ENCODE measurements around the gene TMEM156. TPM values are rescaled to one million over a fixed set of nuclear protein-coding genes. Genes with fewer than 3 reads are reported as not detected.

Gene TMEM156
- total RNA-seq, 1 donor from 2014 or later: not detected

DNA sequence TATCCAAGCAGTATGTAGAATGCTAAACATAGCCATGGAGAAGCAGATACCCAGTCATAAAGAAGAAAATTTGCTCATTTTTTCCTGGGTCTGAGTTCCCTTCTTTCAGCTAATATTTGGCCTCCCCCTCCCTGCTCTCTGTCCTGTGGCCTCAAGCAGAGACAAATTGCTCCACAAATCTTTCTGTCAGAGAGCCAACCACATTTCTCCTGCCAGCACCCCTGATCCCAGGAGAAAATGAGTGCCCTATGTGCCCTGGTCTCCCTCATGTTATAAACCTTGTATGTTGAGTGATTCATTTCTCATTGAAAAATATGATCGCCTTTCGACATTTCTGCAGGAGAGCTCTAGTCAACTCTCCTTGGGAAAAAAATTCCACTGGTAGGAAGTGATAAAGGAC is 82.0 kb downstream of the TMEM156 start:
- Mint-ChIP-seq H3K4me1 (ENCODE audit: low read depth, unreplicated experiment) (peaks cover 2% of the 10 kb centered on the region), H3K4me3 (ENCODE audit: unreplicated experiment) (no peak overlapping the region), H3K9me3 (ENCODE audit: unreplicated experiment) (no peaks in the 10 kb centered on the region), H3K27ac (ENCODE audit: unreplicated experiment) (no peak overlapping the region), H3K27me3 (ENCODE audit: unreplicated experiment) (no peaks in the 10 kb centered on the region), H3K36me3 (ENCODE audit: unreplicated experiment) (no peaks in the 10 kb centered on the region)
- TF ChIP-seq, protein P1, sequence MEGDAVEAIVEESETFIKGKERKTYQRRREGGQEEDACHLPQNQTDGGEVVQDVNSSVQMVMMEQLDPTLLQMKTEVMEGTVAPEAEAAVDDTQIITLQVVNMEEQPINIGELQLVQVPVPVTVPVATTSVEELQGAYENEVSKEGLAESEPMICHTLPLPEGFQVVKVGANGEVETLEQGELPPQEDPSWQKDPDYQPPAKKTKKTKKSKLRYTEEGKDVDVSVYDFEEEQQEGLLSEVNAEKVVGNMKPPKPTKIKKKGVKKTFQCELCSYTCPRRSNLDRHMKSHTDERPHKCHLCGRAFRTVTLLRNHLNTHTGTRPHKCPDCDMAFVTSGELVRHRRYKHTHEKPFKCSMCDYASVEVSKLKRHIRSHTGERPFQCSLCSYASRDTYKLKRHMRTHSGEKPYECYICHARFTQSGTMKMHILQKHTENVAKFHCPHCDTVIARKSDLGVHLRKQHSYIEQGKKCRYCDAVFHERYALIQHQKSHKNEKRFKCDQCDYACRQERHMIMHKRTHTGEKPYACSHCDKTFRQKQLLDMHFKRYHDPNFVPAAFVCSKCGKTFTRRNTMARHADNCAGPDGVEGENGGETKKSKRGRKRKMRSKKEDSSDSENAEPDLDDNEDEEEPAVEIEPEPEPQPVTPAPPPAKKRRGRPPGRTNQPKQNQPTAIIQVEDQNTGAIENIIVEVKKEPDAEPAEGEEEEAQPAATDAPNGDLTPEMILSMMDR (IDR thresholded peaks at IDR 0.05; ENCODE audit: partially characterized antibody, unreplicated experiment): no peak
- DNase-seq: no peak

DNA sequence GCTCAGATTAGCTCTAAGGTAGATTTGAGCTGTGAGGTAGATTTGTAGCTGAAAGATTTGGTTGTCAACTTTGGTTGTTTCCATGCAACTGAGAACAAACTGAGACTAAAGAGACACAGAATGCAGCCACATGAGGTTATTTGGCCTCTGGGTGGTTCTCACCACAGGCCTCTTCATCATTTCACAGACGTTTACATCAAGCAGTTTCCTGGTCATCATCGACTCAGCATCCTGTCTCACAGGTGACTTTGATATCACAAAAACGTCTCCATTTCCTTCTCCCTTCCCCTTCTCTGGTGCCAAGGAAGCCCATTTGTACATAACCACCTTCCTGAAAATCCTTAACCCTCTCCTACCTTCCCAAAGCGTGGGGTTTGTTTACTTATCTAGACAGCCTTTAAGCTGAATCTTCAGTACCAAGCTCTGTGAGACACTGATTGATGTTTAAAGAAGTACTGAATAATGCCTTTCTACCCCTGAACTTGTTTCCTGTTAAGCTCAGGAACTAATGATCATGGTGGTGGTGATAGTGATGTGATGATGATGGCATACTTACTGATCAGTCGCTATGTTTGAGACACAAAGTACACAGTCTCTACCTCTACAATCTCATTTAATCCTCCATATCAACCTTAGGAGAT is 82.7 kb downstream of the TMEM156 start:
- DNase-seq: no peak
- TF ChIP-seq, protein P1 (IDR thresholded peaks at IDR 0.05; ENCODE audit: partially characterized antibody, unreplicated experiment): no peak
- Mint-ChIP-seq H3K4me1 (ENCODE audit: low read depth, unreplicated experiment) (peaks cover 6% of the 10 kb centered on the region), H3K4me3 (ENCODE audit: unreplicated experiment) (no peak overlapping the region), H3K27me3 (ENCODE audit: unreplicated experiment) (no peaks in the 10 kb centered on the region), H3K27ac (ENCODE audit: unreplicated experiment) (no peak overlapping the region), H3K9me3 (ENCODE audit: unreplicated experiment) (no peaks in the 10 kb centered on the region), H3K36me3 (ENCODE audit: unreplicated experiment) (no peaks in the 10 kb centered on the region)

DNA sequence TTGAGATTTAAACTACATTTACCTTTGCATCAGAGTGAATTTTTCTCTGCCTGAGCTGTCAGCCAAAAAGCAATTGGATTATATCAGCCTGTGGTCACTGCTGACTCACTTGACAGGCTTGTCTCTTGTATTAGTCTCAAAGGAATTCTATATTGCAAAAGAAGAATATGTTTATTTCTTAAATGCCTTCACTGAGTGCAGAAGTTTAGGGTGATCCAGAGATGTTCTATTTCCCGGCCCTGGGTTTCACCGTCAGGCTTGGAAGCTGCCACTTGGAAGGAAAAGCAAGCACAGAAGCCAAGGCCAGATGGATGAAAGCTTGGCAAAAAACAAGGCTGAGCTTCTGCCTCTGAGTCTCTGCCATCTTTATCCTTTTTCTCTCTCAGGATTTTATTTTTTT is 83.7 kb downstream of the TMEM156 start:
- H3K4me1 Mint-ChIP-seq (ENCODE audit: low read depth, unreplicated experiment): peaks cover 11% of the 10 kb centered on the region
- TF ChIP-seq, protein P1 (IDR thresholded peaks at IDR 0.05; ENCODE audit: partially characterized antibody, unreplicated experiment): no peak
- no peak for DNase-seq
- no peaks in the 10 kb centered on the region for H3K36me3 Mint-ChIP-seq (ENCODE audit: unreplicated experiment)
- no peaks in the 10 kb centered on the region for H3K27me3 Mint-ChIP-seq (ENCODE audit: unreplicated experiment)
- peaks cover 2% of the 10 kb centered on the region for H3K9me3 Mint-ChIP-seq (ENCODE audit: unreplicated experiment)
- no peak overlapping the region for H3K4me3 Mint-ChIP-seq (ENCODE audit: unreplicated experiment)
- no peak overlapping the region for H3K27ac Mint-ChIP-seq (ENCODE audit: unreplicated experiment)

DNA sequence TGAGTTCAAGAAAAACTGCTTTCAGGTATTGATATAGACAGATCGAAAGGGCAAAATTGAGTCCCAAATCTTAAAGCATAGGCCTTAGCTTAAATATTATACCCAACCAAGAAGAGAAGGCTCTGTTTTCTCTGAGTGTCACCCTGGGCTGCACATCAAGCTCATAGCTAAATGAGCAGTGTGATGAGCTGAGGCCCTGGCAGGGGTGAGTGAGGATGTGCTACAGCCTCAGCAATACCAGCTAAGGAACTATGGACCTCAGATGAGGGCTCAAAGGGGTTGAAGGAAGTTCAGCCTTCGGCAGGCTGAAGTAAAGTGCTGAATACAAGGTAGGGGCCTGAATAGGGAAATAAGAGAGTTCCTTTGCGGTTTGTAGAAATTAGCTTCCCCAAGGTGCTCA is 85.3 kb downstream of the TMEM156 start:
- Mint-ChIP-seq H3K9me3 (ENCODE audit: unreplicated experiment) (peaks cover 5% of the 10 kb centered on the region), H3K4me3 (ENCODE audit: unreplicated experiment) (no peak overlapping the region), H3K36me3 (ENCODE audit: unreplicated experiment) (no peaks in the 10 kb centered on the region), H3K27ac (ENCODE audit: unreplicated experiment) (no peak overlapping the region), H3K4me1 (ENCODE audit: low read depth, unreplicated experiment) (peaks cover 14% of the 10 kb centered on the region), H3K27me3 (ENCODE audit: unreplicated experiment) (peaks cover 4% of the 10 kb centered on the region)
- TF ChIP-seq, protein P1 (IDR thresholded peaks at IDR 0.05; ENCODE audit: partially characterized antibody, unreplicated experiment): no peak
- DNase-seq: no peak

DNA sequence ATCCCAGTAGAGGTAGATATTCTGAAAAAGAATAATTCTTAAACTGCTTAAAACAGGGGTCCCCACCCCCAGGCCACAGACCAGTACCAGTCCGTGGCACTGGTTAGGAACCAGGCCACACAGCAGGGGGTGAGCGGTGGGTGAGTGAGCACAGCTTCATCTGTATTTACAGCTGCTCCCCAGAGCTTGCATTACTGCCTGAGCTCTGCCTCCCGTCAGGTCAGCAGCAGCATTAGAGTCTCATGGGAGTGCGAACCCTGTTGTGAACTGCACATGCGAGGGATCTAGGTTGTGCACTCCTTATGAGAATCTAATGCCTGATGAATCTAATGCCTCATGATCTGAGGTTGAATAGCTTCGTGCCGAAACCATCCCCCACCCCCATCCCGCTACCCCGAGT is 87.8 kb downstream of the TMEM156 start:
- Mint-ChIP-seq H3K4me3 (ENCODE audit: unreplicated experiment) (no peak overlapping the region), H3K36me3 (ENCODE audit: unreplicated experiment) (no peaks in the 10 kb centered on the region), H3K27me3 (ENCODE audit: unreplicated experiment) (peaks cover 4% of the 10 kb centered on the region), H3K4me1 (ENCODE audit: low read depth, unreplicated experiment) (peaks cover 16% of the 10 kb centered on the region), H3K27ac (ENCODE audit: unreplicated experiment) (peak overlapping the region; percentile 69), H3K9me3 (ENCODE audit: unreplicated experiment) (peaks cover 5% of the 10 kb centered on the region)
- TF ChIP-seq, protein P1 (IDR thresholded peaks at IDR 0.05; ENCODE audit: partially characterized antibody, unreplicated experiment): no peak
- peak; percentile 35 for DNase-seq

All from glutamatergic neuron (in vitro differentiated cells).